ENCODE data around the gene SP100. TPM values are rescaled to one million over a fixed set of nuclear protein-coding genes. Genes with fewer than 3 reads are reported as not detected.

SP100 gene
- total RNA-seq, 6 experiments from 2014 or later = 24.2 to 55.5 (median 46.8) TPM

- H3K27me3 ChIP-seq = no peaks in the 10 kb centered on the region
- TF ChIP-seq POLR2A (IDR thresholded peaks at IDR 0.05) (no peak), CTCF (IDR thresholded peaks at IDR 0.05) (no peak)
- no peak overlapping the region for H3K27ac ChIP-seq
- ATAC-seq (no peak), DNase-seq (no peak)
- intact Hi-C loops (cut with DNase I) = no loop called here
- WGBS (ENCODE audit: insufficient coverage, low coverage, low lambda C conversion rate, missing lambda C conversion rate) = 77% methylated on average over 2 of the region's 2 CpGs
- H3K36me3 ChIP-seq = peaks cover 0 to 42% (median 12%) of the 10 kb centered on the region in 4 donors
- H3K4me1 ChIP-seq = no peaks in the 10 kb centered on the region
- H3K9me3 ChIP-seq = no peaks in the 10 kb centered on the region
- no peak overlapping the region for H3K4me3 ChIP-seq
Observed at GRCh38 chr2:230443541-230443940, 27.5 kb downstream of the SP100 start.

- 68% methylated on average over 2 of the region's 2 CpGs for WGBS (ENCODE audit: insufficient coverage, low coverage, low lambda C conversion rate, missing lambda C conversion rate)
- Histone ChIP-seq H3K4me3 (no peak overlapping the region), H3K27ac (no peak overlapping the region), H3K36me3 (peaks cover 0 to 49% (median 19%) of the 10 kb centered on the region in 4 donors), H3K4me1 (no peaks in the 10 kb centered on the region), H3K27me3 (no peaks in the 10 kb centered on the region), H3K9me3 (no peaks in the 10 kb centered on the region)
- intact Hi-C loops (cut with DNase I) = no loop called here
- no peak for DNase-seq
- no peak for TF ChIP-seq CTCF (IDR thresholded peaks at IDR 0.05)
- no peak for ATAC-seq
Observed at GRCh38 chr2:230444832-230445231, 28.8 kb downstream of the SP100 start.

- Histone ChIP-seq H3K4me3 (no peak overlapping the region), H3K27me3 (no peaks in the 10 kb centered on the region), H3K9me3 (no peaks in the 10 kb centered on the region), H3K27ac (no peak overlapping the region), H3K36me3 (peaks cover 0 to 56% (median 20%) of the 10 kb centered on the region in 4 donors), H3K4me1 (no peaks in the 10 kb centered on the region)
- DNase-seq (no peak), ATAC-seq (no peak)
- intact Hi-C loops (cut with DNase I) = no loop called here
- TF ChIP-seq POLR2A (IDR thresholded peaks at IDR 0.05) (no peak), CTCF (IDR thresholded peaks at IDR 0.05) (no peak)
- WGBS (ENCODE audit: insufficient coverage, low coverage, low lambda C conversion rate, missing lambda C conversion rate) = 89% methylated on average over 6 of the region's 7 CpGs
Observed at GRCh38 chr2:230447036-230447435, 31.0 kb downstream of the SP100 start.

- TF ChIP-seq POLR2A (IDR thresholded peaks at IDR 0.05) (no peak), CTCF (IDR thresholded peaks at IDR 0.05) (no peak)
- WGBS (ENCODE audit: insufficient coverage, low coverage, low lambda C conversion rate, missing lambda C conversion rate) = 63% methylated on average over 8 of the region's 8 CpGs
- no peak overlapping the region for H3K27ac ChIP-seq
- intact Hi-C loops (cut with DNase I) = no loop called here
- DNase-seq (no peak), ATAC-seq (peak in 2 of 4 donors; percentile 15 to 36)
- peaks cover 0 to 56% (median 20%) of the 10 kb centered on the region in 4 donors for H3K36me3 ChIP-seq
- no peak overlapping the region for H3K4me3 ChIP-seq
- no peaks in the 10 kb centered on the region for H3K9me3 ChIP-seq
- H3K4me1 ChIP-seq = no peaks in the 10 kb centered on the region
- no peaks in the 10 kb centered on the region for H3K27me3 ChIP-seq
Observed at GRCh38 chr2:230447455-230448451, 31.8 kb downstream of the SP100 start.

Data from right lobe of liver (tissue), 6 donors.